HG03521 (cell line): ENCODE measurements around the gene PLCD1.
A peak's percentile ranks its signal among the peaks of the same experiment; 100 is the strongest.

Source experiments
- ATAC-seq: cut with Tn5 transposase; IDR thresholded peaks from one replicate; pipeline ENCODE4 v1.9.1; 2021; ENCODE audit warnings: mild to moderate bottlenecking, moderate library complexity; ENCODE audit not compliant: unreplicated experiment

Gene PLCD1

GRCh38 chr3:38017445-38018295, 11.8 kb downstream of the PLCD1 start:
- ATAC-seq, result no peak

GRCh38 chr3:38016847-38017444, 12.5 kb downstream of the PLCD1 start:
- ATAC-seq, result no peak

GRCh38 chr3:38016410-38016809, 13.0 kb downstream of the PLCD1 start:
- no peak for ATAC-seq

- no peak for ATAC-seq
These were observed 13.5 kb downstream of the PLCD1 start for GRCh38 chr3:38015984-38016383.

GRCh38 chr3:38015485-38015884, 14.0 kb downstream of the PLCD1 start:
- ATAC-seq, result no peak

- ATAC-seq, result no peak
These were observed 18.3 kb downstream of the PLCD1 start for GRCh38 chr3:38011111-38011510.

- ATAC-seq, result no peak
These were observed 19.4 kb downstream of the PLCD1 start for GRCh38 chr3:38009807-38010591.

GRCh38 chr3:38008971-38009580, 20.4 kb downstream of the PLCD1 start:
- no peak for ATAC-seq

GRCh38 chr3:38008191-38008701, 21.2 kb downstream of the PLCD1 start:
- ATAC-seq, result no peak

GRCh38 chr3:38007754-38008090, 21.7 kb downstream of the PLCD1 start:
- ATAC-seq, result no peak

GRCh38 chr3:38006445-38006995, 22.9 kb downstream of the PLCD1 start:
- ATAC-seq, result no peak

- no peak for ATAC-seq
These were observed 23.4 kb downstream of the PLCD1 start for GRCh38 chr3:38006031-38006430.

- no peak for ATAC-seq
These were observed 24.1 kb downstream of the PLCD1 start for GRCh38 chr3:38005076-38006020.

GRCh38 chr3:38004415-38005075, 24.9 kb downstream of the PLCD1 start:
- ATAC-seq, result peak; percentile 51

GRCh38 chr3:38003817-38004414, 25.5 kb downstream of the PLCD1 start:
- no peak for ATAC-seq

- ATAC-seq, result no peak
These were observed 26.0 kb downstream of the PLCD1 start for GRCh38 chr3:38003371-38003816.

GRCh38 chr3:38002940-38003339, 26.5 kb downstream of the PLCD1 start:
- ATAC-seq, result no peak

GRCh38 chr3:38002291-38002876, 27.1 kb downstream of the PLCD1 start:
- ATAC-seq, result no peak
